ENCODE results near the gene ARHGAP26.
"Not testable (repeated sequence)": the region's sequence is repeated elsewhere in the genome, so short reads cannot be mapped to it uniquely, and the experiment has no call there.

ARHGAP26 gene

DNA sequence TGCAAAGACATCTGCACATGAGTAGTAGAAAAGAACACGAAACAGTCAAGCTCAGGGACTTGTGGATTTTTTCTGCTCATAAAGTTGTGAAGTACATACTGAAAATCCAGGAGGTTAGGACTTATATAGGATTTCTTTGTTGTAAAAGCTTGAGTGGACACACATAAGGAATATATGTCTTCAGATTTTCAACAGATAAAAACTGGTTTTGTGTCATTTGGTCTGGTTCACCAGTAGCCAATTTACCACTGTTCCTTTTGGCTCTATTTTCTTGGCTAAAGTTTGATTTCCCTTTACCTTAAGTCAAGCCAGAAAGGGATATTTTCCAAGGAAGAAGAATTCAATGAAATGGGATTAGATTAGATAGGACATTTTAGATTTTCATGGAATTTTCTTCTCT lies 429.0 kb downstream of the ARHGAP26 start:
- DNase-seq (ENCODE audit: low read depth in 1 of 2, low spot score in 1 of 2): no peak

DNA sequence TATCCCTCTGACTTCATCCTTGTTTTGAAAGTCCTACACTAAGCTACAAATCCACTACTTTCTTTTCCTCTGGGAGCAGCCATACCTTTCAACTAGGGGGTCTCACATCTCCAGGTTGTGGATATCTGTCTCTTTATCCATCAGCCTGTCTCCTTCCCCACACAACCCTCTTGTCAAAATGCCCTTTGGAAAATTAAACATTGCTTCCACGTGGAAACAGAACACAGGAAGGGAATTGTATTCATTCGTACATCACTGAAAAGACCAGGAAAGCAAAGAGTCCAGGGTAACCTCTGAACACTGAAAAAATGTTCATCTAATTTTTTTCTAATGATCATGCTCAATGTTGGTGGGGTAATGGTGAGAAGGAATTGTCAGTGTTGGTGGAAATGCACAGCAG lies 429.7 kb downstream of the ARHGAP26 start:
- DNase-seq (ENCODE audit: low read depth in 1 of 2, low spot score in 1 of 2): no peak

DNA sequence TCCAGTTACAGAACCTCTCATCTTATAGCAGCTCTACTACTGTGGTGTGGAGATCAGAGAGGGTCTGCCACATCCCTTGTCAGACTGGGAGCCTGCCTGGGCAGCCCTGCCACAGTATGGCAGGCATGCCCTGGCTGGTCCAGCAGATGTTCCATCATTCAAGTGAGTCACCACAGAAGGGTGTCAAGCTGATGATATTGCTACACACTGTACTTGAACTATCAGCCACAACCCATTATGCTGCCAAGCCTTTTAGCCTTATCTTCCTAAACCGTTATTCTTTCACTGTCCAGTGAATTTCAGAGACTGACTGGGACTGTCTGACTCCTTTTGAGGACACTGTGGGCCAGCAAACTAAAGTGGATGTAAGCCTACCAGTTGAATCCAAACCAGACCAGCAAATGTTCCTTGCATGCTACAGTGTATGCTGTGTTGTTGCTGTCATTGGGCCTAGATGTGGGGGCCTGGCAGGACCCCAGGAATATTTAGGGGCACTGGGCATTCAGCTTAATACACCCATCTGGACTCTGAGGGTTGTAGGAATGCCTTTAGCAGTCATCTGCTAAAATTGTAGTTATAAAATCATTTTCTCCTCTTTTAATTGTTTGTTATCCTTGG lies 430.7 kb downstream of the ARHGAP26 start:
- no peak for DNase-seq (ENCODE audit: low read depth in 1 of 2, low spot score in 1 of 2)

DNA sequence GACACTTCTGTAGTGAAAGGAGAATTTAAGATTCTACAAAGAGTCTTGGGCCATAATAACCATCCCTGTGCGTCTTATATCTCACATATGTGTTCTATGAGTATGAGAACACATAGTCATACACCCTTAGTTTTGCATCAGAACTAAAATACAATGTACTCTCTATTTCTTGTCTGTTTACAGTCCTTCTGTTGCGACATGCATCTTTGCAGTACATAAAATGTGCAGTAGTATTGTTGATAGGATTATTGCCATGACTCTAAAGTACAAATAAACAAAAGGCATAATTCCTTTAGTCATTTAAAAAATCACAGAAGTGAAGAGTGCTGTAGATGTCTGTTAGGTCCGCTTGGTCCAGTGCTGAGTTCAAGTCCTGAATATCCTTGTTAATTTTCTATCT lies 431.4 kb downstream of the ARHGAP26 start:
- no peak for DNase-seq (ENCODE audit: low read depth in 1 of 2, low spot score in 1 of 2)

DNA sequence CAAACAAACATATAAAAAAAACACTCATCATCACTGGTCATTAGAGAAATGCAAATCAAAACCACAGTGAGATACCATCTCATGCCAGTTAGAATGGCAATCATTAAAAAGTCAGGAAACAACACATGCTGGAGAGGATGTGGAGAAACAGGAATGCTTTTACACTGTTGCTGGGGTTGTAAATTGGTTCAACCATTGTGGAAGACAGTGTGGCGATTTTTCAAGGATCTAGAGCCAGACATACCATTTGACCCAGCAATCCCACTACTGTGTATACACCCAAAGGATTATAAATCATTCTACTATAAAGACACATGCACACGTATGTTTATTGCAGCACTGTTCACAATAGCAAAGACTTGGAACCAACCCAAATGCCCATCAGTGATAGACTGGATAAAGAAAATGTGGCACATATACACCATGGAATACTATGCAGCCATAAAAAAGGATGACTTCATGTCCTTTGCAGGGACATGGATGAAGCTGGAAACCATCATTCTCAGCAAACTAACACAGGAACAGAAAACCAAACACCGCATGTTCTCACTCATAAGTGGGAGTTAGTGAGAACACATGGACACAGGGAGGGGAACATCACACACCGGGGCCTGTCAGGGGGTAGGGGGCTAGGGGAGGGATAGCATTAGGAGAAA lies 433.3 kb downstream of the ARHGAP26 start:
- not testable (repeated sequence) for DNase-seq (ENCODE audit: low read depth in 1 of 2, low spot score in 1 of 2)

DNA sequence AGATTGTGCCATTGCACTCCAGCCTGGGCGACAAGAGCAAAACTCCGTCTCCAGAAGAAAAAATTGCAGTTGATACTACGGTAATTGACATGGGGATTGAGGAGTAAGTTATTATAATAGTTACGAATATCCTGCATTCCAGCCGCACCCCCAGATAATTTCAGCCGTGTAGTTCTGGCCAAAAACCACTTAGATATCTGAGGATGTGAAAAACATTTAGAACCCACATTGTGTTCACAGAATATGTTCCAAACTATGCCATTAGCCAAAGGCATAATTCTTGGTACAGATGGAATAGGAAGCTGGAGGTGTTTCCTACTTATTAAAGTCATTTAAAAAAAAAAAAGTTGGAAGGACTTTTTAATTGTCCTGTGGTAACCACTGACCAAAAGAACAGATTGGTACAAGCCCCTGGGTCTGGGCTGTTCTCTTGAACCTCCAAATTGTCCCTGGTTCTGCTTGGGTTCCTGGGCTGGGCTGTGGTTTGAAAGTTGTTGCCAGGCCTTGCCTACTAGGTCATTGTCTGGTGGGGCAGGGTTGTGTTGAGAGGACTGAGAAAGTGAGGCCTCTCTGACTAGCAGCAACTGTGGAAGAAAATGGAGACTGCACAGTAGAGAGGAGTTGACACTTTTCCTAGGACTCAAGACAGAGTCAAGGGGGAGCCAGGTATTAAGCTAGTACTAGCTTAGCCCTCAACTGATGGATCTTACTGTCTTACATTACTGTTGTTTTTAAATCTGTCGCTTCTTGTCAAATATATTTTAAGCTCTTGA lies 434.5 kb downstream of the ARHGAP26 start:
- DNase-seq (ENCODE audit: low read depth in 1 of 2, low spot score in 1 of 2): no peak

DNA sequence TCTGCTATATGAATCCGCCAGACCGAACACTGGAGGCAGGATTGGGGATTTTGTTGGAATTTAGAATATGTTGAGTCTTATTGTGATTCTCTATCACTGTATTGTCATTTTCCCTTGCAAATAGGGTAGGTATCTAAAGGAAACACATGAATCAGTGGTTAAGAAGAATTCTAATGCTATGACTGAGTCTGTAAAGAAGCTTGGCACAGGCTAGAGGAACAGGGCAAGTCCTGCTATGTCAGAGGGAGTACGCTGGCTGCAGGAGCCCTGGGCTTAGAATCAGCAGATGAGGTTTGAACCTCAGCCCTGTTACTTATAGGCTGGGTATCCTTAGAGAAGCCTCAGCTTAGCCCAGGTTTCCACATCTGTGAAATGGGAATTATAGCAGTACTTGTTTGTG lies 435.2 kb downstream of the ARHGAP26 start:
- DNase-seq (ENCODE audit: low read depth in 1 of 2, low spot score in 1 of 2): no peak

DNA sequence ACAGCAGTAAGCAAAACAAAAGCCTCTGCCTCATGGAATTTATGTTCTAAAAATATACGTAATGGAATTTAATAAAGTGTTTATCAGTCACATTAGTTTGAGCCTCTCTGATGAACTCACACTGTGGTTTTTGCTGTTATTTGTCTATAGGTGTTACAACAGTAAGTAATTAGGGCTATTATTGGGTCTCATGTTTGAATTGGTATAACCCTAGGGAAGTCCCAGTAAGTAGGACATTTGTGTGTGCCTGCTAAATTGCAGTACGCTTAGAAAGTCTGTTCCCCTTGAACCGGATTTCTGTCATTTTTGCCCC lies 435.7 kb downstream of the ARHGAP26 start:
- DNase-seq (ENCODE audit: low read depth in 1 of 2, low spot score in 1 of 2): no peak

DNA sequence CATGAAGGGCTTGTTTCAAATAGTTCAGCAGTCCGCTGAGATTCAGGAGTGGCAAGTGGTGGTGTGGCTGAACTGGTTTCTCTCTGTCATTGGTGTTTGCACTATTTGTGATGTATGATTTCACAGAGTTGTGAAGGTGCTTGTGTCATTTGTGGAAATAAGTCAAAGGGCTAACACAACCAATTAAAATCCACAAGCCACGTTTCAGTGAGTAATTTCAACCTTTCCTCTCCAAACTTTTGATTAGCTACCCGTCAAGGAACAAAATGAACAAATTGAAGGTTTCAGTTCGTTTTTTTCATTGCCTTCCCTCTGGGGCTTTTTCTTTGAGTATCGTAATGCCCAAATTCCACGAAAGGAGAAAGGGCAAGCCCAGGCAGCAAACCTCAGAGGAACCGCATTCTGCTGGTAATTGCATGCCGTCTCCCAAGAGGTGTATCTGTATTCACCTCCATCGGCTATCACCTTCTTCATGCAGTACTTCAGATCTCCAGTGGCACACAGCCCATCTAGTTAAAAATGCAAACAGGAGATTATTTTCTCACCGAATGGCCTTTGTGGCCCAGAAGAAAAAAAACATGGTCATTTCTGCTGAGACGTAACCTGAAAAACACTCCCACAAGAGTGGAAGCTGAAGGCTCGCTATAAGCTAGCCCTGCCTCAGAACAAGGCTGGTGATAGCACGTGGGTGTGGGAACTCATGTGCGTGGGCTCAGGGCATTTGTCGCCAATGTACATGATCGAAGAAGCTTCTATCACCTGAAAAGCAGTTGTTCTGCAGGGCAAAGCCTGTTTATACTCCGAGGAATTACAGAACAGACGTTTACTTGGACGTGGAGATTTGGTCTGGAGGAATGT lies 436.2 kb downstream of the ARHGAP26 start:
- no peak for DNase-seq (ENCODE audit: low read depth in 1 of 2, low spot score in 1 of 2)

DNA sequence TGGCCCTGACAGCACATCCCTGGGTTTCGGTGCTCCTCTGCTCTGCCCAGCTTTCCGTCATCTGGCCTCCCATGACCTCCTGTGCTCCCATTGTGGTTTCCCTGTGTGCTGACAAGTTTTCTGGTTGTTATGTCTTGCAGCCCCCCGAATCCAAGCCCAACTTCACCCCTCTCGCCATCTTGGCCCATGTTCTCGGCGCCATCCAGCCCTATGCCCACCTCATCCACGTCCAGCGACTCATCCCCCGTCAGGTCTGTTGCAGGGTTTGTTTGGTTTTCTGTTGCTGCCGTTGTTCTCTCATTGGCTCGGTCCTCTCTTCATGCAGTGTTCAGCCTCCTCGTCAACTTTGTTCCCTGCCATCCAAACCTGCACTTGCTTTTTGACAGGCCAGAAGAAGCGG lies 436.9 kb downstream of the ARHGAP26 start:
- no peak for DNase-seq (ENCODE audit: low read depth in 1 of 2, low spot score in 1 of 2)

DNA sequence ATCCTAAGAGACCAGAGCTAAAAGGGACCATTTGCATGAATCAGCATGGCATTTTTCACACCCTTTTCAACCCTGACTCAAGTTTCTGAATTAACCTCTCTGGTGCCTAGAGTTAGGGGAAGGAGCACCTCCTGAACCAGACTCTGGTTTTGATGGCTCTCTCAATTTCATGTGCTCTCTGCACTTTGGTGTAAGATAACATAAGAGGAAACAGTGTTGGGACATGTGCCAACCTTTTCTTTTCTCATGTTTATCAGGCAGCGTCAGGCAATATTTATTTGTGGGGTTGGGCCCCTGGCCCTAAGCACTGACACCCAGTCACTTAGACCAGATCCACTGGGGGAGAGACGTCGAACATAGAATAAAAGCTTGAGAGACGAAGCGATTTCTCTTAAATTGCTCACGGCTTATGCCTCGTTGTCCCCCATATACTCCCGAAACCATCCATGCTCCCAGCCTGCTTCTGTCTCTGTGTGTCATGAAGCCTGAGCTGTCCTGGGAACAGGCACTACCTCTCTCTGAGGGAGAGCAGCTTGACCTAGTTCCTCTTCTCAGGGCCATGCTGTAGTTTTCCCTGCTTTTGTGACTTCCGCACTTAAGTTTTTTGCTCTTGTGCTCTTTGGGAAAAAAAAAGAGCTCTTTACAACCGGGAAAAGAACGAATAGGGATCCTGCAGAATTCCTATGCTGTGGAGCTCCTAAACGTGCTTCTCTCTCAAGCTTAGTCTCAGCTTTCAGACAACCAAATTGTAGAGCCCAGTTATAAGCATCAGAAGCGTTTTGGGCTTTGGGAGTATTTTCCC lies 437.6 kb downstream of the ARHGAP26 start:
- DNase-seq (ENCODE audit: low read depth in 1 of 2, low spot score in 1 of 2): no peak

DNA sequence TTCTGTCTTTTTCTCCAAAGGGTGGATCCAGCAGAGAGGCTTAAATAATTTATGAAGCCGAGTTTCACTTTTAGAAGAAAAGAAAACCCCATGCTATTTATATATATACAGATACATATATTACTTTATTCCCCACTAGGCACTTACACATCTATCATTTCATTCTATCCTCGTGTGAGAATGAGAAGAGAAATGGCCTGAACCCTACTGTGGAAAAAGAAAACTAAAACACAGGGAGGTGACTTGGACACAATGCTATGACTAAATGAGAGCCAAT lies 438.1 kb downstream of the ARHGAP26 start:
- no peak for DNase-seq (ENCODE audit: low read depth in 1 of 2, low spot score in 1 of 2)

DNA sequence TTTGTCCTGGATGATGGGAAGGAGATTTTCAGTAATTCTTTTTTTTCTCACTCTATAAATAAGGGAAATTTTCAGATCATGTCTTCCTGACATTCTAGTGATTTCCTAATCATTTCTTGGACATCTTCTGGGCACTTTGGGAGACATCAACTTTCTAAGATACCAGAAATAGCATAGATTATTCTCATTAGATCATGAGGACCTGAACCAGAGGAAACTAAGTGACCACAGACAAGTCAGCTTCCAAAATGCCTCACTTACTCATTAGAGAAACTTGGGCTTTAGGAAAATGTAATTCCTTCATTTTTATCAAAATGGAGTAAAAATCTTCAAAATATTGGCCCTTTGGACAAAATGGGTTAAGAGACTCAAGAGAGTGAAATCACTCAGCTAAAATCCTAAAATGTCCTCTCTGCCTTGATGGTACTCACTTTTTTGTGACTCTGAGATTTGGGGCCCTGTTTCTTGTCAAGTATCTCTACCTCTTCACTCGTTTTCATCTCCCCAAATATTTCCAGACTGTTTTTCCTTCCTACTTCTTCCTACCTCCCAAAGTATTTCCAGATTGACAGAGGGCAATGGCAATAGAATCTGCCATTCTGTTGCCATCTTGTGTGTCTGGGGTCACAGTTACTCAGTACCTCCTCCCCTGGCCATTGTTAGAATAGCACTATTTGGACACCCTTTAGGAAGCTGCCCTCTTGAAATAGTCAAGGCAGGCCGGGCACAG lies 438.8 kb downstream of the ARHGAP26 start:
- no peak for DNase-seq (ENCODE audit: low read depth in 1 of 2, low spot score in 1 of 2)

DNA sequence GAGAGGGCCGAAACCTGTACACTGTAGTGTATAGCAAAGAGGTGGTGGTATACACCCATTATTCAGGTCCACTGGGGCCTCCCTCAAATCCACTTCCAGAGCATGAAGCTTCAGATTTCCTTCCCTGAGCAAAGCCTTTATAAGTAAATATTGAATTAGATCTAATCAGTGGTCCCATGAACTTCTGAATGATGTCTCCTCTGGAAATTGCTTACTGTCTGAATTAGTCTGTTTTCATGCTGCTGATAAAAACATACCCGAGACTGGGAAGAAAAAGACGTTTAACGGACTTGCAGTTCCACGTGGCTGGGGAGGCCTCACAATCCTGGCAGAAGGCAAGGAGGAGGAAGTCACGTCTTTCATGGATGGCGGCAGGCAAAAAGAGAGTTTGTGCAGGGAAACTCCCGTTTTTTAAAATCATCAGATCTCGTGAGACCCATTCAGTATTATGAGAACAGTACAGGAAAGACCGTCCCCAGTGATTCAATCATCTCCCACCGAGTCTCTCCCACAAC lies 439.8 kb downstream of the ARHGAP26 start:
- DNase-seq (ENCODE audit: low read depth in 1 of 2, low spot score in 1 of 2): no peak

DNA sequence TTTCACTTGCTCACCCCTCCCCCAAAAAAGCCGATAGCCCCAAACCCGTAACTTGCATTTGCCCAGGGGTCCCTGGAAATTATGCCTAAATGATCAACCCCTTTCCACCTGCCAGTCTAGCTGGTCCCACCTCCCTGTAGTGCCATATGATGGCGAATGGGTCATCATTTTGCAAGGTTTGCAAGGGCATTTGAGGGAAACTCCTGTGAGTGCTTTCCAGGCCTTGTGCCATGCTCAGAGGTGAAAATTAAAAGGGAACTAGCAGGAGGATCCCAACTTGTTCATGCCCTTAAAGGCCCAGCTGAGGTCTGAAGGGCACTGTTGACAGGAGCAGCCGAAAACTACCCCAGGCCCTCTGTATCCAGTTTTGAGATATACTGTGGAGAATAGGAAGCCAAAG lies 440.4 kb downstream of the ARHGAP26 start:
- DNase-seq (ENCODE audit: low read depth in 1 of 2, low spot score in 1 of 2): no peak

DNA sequence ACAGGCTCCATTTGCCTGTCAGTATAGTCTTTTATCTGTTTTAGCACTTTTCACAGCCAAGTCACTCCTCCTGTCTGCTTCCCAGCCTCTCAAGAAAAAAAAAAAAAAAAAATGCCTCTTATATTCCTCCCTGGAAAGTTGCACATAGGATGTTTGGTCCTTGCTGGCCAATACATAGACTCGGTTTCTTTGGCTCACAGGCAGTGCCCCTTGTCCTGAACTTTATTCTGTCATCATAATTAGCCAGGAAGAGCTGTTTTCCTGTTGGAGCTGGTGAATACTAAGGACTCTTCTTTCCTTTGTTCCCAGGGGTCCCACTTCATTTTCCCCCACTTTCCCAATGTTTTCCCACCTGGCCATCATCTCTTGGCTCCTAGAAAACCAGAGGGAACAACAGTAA lies 442.1 kb downstream of the ARHGAP26 start:
- DNase-seq (ENCODE audit: low read depth in 1 of 2, low spot score in 1 of 2): no peak

DNA sequence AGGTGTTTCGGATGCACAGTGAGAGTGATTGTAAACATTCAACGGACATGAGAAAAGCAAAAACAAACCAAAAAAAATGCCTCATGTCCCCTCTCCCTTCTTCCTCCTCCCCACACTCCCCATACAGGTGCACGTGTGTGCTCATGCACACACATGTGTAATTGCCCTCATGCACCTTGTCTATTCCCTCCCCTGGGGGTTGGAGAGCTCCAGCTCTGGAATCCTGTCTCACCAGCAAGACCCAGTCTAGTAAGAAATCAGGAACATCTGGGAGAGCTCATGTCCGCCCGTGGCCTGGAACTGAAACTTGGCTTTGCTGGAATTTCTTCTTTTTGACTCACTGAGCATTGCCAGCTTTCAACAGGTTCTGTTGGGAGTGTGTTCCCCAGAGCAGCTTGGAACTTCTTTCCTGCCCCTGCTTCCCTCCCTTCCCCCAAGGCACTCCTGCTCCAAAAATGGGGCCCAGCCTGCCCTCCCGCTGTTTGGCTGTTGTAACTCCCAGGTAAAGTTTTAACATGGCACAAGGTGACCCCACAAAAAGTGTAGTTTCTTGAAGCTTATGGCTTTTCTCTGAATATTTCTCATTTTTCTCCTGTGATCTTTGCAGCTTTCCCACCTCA lies 443.2 kb downstream of the ARHGAP26 start:
- no peak for DNase-seq (ENCODE audit: low read depth in 1 of 2, low spot score in 1 of 2)

DNA sequence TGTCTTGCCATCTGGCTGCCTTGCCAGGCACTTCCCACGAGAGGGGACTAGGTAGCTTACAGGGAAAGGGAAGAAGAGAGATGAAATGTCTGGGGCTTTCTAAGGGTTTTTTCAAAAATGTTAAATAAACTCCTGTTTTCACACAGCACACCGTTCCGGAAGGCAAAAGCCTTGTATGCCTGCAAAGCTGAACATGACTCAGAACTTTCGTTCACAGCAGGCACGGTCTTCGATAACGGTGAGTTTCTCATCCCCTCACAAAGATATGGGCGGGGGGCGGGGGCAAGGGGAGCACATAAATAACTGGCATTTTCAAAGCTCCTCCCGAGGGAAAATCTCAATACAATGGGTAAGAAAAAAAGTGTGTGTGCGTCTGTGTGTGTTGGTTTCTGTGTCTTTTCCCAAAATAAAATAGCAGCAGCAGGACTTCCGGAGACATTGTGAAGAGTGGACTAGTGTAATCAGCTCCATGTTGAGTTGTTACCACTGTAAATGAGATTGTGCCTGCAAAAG lies 443.7 kb downstream of the ARHGAP26 start:
- no peak for DNase-seq (ENCODE audit: low read depth in 1 of 2, low spot score in 1 of 2)

DNA sequence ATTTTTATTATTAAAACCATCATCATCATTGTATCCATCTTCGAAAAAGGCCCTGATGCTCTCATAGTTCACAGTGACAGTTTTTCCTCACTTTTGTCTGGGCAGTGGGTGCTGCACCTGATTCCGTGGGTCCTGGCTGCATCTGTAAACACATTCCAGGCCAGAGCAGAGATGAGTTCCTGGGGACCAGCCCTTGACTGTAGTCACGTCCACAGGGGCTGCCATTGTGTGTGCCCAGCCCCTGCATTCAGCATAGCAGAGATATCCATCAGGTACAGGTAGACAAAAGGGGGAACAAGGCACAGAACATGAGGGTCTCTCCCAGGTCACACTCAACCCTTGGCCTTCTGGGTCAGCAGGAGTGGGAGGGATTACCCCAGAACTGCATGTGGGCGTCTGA lies 444.3 kb downstream of the ARHGAP26 start:
- DNase-seq (ENCODE audit: low read depth in 1 of 2, low spot score in 1 of 2): no peak

DNA sequence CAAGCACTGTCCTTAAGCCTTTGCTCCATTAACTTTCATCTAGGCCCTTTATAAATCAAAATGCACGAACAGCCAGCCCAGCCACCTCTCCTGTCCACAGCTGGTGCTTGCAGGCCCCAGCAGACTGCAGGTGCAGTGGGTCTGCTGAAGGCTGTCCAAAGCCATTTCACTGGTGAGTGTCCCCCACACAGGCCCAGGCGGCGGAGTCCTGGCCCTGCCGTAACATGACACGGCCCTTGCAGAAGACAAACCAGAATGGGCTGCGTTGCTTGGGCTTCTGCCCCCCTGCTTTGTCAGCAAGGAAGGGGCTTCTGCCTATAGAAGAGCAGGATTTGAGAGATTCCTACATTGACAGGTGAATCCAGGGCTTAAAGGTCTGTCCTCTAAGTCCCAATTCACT lies 444.7 kb downstream of the ARHGAP26 start:
- DNase-seq (ENCODE audit: low read depth in 1 of 2, low spot score in 1 of 2): no peak
